Measurements from ENCODE around the gene ZNF134.

DNA sequence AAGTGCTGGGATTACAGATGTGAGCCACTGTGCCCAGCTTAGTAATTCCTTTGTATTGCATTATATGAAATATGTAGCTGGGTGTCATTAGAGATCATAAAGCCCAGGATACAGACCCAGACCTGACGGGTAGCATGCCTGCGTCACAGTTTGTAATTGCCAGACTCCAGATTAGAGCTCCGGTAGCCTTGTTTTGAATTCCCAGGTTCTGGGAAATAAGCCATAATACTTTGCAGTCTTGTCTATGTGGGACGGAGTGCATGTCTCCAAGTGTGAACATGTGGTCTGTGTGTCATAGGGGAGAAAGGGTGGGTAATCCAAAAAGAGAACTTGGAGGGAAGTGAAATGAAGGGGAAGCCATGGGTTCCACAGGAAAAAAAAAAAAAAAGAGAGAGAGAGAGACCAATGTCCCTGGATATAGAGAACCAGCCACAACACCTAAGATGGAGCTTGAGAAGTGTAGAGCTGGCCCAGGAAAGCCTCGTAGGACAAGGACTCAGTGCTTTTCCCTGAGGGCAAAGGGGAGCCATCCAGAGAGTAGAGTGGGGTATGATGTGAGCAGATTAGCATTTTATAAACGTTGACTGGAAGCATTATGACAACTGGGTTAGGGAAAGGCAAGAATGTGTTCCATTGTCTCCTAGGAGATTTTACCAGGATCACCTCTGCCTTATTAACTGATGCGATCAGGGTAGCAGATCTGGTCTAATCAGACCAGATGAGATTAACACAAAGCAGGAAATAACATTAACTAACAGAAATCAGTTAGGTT, 57.3 kb downstream of the ZNF134 start:
- TF ChIP-seq, protein P1, sequence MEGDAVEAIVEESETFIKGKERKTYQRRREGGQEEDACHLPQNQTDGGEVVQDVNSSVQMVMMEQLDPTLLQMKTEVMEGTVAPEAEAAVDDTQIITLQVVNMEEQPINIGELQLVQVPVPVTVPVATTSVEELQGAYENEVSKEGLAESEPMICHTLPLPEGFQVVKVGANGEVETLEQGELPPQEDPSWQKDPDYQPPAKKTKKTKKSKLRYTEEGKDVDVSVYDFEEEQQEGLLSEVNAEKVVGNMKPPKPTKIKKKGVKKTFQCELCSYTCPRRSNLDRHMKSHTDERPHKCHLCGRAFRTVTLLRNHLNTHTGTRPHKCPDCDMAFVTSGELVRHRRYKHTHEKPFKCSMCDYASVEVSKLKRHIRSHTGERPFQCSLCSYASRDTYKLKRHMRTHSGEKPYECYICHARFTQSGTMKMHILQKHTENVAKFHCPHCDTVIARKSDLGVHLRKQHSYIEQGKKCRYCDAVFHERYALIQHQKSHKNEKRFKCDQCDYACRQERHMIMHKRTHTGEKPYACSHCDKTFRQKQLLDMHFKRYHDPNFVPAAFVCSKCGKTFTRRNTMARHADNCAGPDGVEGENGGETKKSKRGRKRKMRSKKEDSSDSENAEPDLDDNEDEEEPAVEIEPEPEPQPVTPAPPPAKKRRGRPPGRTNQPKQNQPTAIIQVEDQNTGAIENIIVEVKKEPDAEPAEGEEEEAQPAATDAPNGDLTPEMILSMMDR (conservative IDR thresholded peaks at IDR 0.05 in 1 of 2, IDR thresholded peaks at IDR 0.05 in 1 of 2; ENCODE audit: extremely low read depth in 1 of 2, insufficient read depth in 1 of 2, low read depth in 1 of 2, low read length in 2 of 2), result no peak
- TF ChIP-seq EZH2 (IDR thresholded peaks at IDR 0.05; ENCODE audit: borderline replicate concordance, low read length), result no peak
